ENCODE data around the gene PARD3B.
A peak's percentile ranks its signal among the peaks of the same experiment; 100 is the strongest.

The PARD3B gene

DNA sequence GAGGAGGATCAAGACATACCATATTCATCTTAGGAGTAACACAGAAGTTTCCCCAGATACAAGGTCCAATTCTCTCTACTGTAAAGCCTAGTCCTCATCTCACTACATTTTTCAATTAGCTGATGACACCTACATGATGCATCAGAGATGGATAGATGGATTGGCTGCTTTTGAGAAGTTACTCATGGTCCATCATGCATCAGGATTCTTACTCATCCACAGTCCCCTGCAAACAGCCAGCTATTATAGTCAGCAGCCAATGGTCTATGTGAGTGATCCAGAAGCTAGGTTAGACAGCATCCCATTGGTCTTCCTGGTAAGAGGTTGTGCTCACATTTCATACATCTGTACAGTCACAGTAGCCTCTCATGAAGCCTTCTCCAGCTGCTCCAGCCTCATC is 982.5 kb downstream of the PARD3B start:
- TF ChIP-seq, protein P1, sequence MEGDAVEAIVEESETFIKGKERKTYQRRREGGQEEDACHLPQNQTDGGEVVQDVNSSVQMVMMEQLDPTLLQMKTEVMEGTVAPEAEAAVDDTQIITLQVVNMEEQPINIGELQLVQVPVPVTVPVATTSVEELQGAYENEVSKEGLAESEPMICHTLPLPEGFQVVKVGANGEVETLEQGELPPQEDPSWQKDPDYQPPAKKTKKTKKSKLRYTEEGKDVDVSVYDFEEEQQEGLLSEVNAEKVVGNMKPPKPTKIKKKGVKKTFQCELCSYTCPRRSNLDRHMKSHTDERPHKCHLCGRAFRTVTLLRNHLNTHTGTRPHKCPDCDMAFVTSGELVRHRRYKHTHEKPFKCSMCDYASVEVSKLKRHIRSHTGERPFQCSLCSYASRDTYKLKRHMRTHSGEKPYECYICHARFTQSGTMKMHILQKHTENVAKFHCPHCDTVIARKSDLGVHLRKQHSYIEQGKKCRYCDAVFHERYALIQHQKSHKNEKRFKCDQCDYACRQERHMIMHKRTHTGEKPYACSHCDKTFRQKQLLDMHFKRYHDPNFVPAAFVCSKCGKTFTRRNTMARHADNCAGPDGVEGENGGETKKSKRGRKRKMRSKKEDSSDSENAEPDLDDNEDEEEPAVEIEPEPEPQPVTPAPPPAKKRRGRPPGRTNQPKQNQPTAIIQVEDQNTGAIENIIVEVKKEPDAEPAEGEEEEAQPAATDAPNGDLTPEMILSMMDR (IDR thresholded peaks at IDR 0.05; ENCODE audit: low read depth, low read length, missing control alignments): no peak
- in situ Hi-C loops (cut with HindIII; ENCODE audit: low pct_ligation_motif_present, low sequenced_read_pairs): no loop called here
- peak; percentile 7 for DNase-seq
- Histone ChIP-seq H3K4me3 (ENCODE audit: low read depth, low read length) (no peak overlapping the region), H3K27me3 (replicated peaks) (no peaks in the 10 kb centered on the region), H3K36me3 (replicated peaks) (no peaks in the 10 kb centered on the region), H3K27ac (no peak overlapping the region)

DNA sequence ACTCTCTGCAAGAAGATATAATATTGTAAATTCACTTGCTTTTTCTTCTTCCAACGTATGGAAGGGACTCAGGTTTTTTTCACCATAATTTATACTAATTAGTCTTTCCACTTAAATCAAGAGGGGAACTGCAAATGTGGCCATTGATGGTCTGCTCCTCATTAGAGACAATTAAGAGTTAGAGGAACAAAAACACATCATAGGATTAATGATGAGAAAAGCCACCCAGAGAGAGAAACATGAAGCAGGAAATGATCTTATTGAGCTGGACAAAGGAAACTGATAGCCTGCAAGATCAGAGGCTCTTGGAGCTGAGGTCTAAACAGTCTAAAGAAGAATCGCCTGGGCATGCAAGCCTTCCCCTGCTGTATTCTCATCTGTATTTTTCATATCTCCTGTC is 985.8 kb downstream of the PARD3B start:
- DNase-seq: no peak
- H3K4me3 ChIP-seq (ENCODE audit: low read depth, low read length): no peak overlapping the region
- H3K27ac ChIP-seq: no peak overlapping the region
- no peaks in the 10 kb centered on the region for H3K27me3 ChIP-seq (replicated peaks)
- in situ Hi-C loops (cut with HindIII; ENCODE audit: low pct_ligation_motif_present, low sequenced_read_pairs): no loop called here
- TF ChIP-seq, protein P1 (IDR thresholded peaks at IDR 0.05; ENCODE audit: low read depth, low read length, missing control alignments): no peak
- no peaks in the 10 kb centered on the region for H3K36me3 ChIP-seq (replicated peaks)

DNA sequence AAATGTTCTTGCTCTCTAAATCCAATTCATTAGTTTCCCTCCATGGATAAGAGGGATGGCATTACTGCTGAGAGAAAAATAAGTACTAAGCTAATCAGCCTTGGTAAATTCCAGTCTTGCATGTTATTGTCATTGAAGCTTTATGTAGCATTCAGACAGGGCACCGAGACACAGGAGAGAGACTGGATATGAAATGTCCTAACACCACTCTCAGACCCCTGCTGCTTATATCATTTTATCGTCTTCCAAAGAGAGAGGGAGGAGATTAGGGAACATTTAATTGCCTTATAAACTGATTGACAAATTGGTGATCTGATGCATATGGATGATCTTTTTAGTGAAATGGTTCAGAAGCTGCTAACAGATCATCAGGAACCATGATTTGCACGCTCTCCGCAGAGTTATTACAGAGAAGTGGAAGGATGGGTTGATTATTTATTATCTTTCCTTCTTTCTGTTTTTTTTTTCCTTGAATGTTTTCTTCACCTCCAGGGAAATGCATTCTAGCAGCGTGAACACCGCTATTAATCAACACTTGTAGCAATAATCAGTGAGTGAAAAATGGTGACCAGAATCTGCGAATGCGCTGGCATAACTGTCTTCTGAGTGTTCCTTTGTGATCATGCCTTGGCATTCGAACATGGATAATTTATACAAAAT is 986.3 kb downstream of the PARD3B start:
- DNase-seq: no peak
- TF ChIP-seq, protein P1 (IDR thresholded peaks at IDR 0.05; ENCODE audit: low read depth, low read length, missing control alignments): no peak

DNA sequence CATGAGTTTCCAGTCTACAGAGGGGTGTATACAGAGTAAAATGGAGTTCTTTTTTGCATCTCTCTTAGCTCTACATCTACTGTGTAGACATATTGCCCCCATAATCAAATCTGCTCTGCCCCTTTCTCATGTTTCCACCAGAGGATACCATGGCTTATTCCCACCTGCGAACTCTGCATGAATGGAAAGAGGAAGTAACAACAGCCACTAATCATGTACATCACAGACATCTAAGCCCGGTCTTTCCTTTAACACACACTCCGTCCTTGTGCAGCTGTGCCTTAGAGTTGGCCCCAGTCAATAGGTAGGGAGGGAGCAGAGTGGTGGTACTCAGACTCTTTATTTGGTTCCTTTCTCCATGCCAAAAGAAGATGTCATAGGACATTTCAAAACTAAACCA is 989.7 kb downstream of the PARD3B start:
- H3K4me3 ChIP-seq (ENCODE audit: low read depth, low read length): no peak overlapping the region
- in situ Hi-C loops (cut with HindIII; ENCODE audit: low pct_ligation_motif_present, low sequenced_read_pairs): no loop called here
- H3K27me3 ChIP-seq (replicated peaks): no peaks in the 10 kb centered on the region
- DNase-seq: no peak
- TF ChIP-seq, protein P1 (IDR thresholded peaks at IDR 0.05; ENCODE audit: low read depth, low read length, missing control alignments): no peak
- no peaks in the 10 kb centered on the region for H3K36me3 ChIP-seq (replicated peaks)
- no peak overlapping the region for H3K27ac ChIP-seq

More for the DNA sequence above, 986.3 kb downstream of the PARD3B start:
- no peaks in the 10 kb centered on the region for H3K27me3 ChIP-seq (replicated peaks)
- in situ Hi-C loops (cut with HindIII; ENCODE audit: low pct_ligation_motif_present, low sequenced_read_pairs): no loop called here
- no peak overlapping the region for H3K4me3 ChIP-seq (ENCODE audit: low read depth, low read length)
- H3K27ac ChIP-seq: no peak overlapping the region
- H3K36me3 ChIP-seq (replicated peaks): no peaks in the 10 kb centered on the region

DNA sequence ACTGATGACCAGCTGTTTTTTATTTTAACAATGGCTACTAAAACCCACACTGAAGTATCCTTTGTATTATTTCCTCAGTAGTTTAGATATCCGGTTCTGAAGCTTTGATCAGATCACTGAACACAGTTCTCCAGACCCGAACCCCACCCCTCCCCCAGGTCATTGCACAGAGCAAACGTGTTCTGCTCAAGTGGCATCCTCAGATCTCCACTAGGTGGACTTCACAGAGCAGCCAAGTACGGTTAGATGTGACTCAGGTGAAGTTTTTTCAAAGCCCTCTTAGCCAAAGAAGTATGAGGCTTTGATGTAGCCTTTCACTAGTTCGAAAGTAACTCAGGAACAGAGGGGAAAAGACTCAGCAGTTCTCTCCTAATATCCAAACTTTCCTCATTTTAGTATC is 994.3 kb downstream of the PARD3B start:
- no peak for DNase-seq
- H3K27ac ChIP-seq: no peak overlapping the region
- H3K4me3 ChIP-seq (ENCODE audit: low read depth, low read length): no peak overlapping the region
- TF ChIP-seq, protein P1 (IDR thresholded peaks at IDR 0.05; ENCODE audit: low read depth, low read length, missing control alignments): peak; percentile 23
- H3K27me3 ChIP-seq (replicated peaks): no peaks in the 10 kb centered on the region
- in situ Hi-C loops (cut with HindIII; ENCODE audit: low pct_ligation_motif_present, low sequenced_read_pairs): no loop called here
- no peaks in the 10 kb centered on the region for H3K36me3 ChIP-seq (replicated peaks)

DNA sequence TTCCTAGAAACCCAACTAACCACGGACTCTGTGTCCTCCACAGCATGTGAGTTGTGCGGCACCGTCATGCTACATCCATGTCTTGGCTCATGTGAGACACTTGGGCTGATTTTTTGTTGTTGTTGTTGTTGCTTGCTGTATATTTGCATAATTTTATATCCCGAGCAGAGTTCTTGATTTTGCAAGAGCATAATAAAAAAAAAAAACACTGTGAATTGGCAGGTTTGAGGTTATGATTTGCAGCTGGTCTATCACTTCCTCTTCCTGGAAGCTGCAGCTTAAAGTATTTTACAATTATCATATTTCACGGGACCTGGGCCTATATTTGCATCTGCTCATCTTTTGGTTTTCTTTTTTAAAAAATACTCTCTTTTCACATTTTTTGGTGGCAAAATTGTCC is 994.8 kb downstream of the PARD3B start:
- H3K36me3 ChIP-seq (replicated peaks): no peaks in the 10 kb centered on the region
- DNase-seq: no peak
- in situ Hi-C loops (cut with HindIII; ENCODE audit: low pct_ligation_motif_present, low sequenced_read_pairs): no loop called here
- TF ChIP-seq, protein P1 (IDR thresholded peaks at IDR 0.05; ENCODE audit: low read depth, low read length, missing control alignments): no peak
- no peak overlapping the region for H3K27ac ChIP-seq
- H3K4me3 ChIP-seq (ENCODE audit: low read depth, low read length): no peak overlapping the region
- no peaks in the 10 kb centered on the region for H3K27me3 ChIP-seq (replicated peaks)

Measured in brain microvascular endothelial cell (primary cell).